Stomach (tissue), 4 donors: ENCODE data around the gene CCDC127.

ENCODE experiments used
- CTCF ChIP-seq, 7 experiments: fragments of 450-650 bp in 4 of 7; fragments of 200-600 bp in 3 of 7; sonication (generic) in 3 of 7; IDR thresholded peaks; one replicate each; pipeline ENCODE4 v1.5.1; 2016 to 2019; ENCODE audit warnings: antibody characterized with exemption in 7 of 7, control low read depth in 2 of 7, mild to moderate bottlenecking in 1 of 7
- EP300 ChIP-seq: sonication (generic); formaldehyde crosslinking; IDR thresholded peaks from one replicate; pipeline ENCODE4 v1.6.1; 2017; ENCODE audit warnings: antibody characterized with exemption
- POLR2AphosphoS5 ChIP-seq, 3 donors: sonication (generic); formaldehyde crosslinking; IDR thresholded peaks; one replicate each; pipeline ENCODE4 v1.6.1; 2016; ENCODE audit warnings: antibody characterized with exemption in 3 of 3

DNA sequence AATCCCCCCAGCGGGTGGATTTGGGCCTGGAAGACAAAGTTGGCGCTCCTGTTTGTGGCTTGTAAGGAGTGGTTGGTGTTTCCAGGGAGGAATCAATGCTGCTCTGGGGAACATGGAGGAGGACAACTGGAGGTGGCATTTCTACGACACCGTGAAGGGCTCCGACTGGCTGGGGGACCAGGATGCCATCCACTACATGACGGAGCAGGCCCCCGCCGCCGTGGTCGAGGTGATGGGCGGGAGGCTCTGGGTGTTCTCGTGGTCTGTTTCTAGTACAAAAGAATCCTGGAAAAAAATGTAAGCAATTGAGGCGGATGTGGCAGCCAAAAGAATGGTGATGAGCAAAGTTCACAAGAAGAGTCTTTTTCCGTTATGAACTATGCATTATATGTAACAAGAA is 7.4 kb upstream of the CCDC127 start:
- TF ChIP-seq CTCF (IDR thresholded peaks at IDR 0.05) (no peak), EP300 (no peak), POLR2AphosphoS5 (IDR thresholded peaks at IDR 0.05) (no peak)
